Calu3 (cell line): ENCODE data around the gene IMMP2L. TPM values are rescaled to one million over a fixed set of nuclear protein-coding genes. Genes with fewer than 3 reads are reported as not detected.

Experiments
- BruUV-seq: library from RNA; stranded (reverse); fragments of 400-500 nt; replicated peaks from 2 replicates; lab custom pipeline; 2021; lab: Mats Ljungman, UMichigan
- CTCF ChIA-PET: fragments of 300-600 bp; sonication (Branson Sonifier 250); formaldehyde crosslinking; loops from one replicate; lab custom pipeline; 2022; ENCODE audit warnings: antibody characterized with exemption; lab: Charles Lee
- DNase-seq: peaks from one replicate; pipeline ENCODE4 v3.0.0; 2022
- H3K27ac Mint-ChIP-seq: one replicate; pipeline ENCODE4 v1.8.0; 2022; ENCODE audit warnings: mixed read lengths; ENCODE audit not compliant: unreplicated experiment
- H3K27me3 Mint-ChIP-seq: one replicate; pipeline ENCODE4 v1.8.0; 2022; ENCODE audit warnings: mixed read lengths; ENCODE audit not compliant: unreplicated experiment
- H3K36me3 Mint-ChIP-seq: one replicate; pipeline ENCODE4 v1.8.0; 2022; ENCODE audit warnings: mild to moderate bottlenecking, moderate library complexity, mixed read lengths; ENCODE audit not compliant: insufficient read depth, unreplicated experiment
- H3K4me1 Mint-ChIP-seq: one replicate; pipeline ENCODE4 v1.8.0; 2022; ENCODE audit warnings: mild to moderate bottlenecking, low read depth, mixed read lengths; ENCODE audit not compliant: unreplicated experiment
- H3K4me3 Mint-ChIP-seq: one replicate; pipeline ENCODE4 v1.8.0; 2022; ENCODE audit warnings: mild to moderate bottlenecking, low read depth, moderate library complexity, mixed read lengths; ENCODE audit not compliant: unreplicated experiment
- H3K9me3 Mint-ChIP-seq: one replicate; pipeline ENCODE4 v1.8.0; 2022; ENCODE audit warnings: low read depth, mixed read lengths; ENCODE audit not compliant: unreplicated experiment
- CTCF ChIP-seq: fragments of 200-600 bp; IDR thresholded peaks from one replicate; pipeline ENCODE4 v1.8.0; 2022; ENCODE audit warnings: antibody characterized with exemption; ENCODE audit not compliant: unreplicated experiment
- intact Hi-C: fragments of 100-400 bp; cut with micrococcal nuclease; formaldehyde crosslinking; loops from one replicate; pipeline ENCODE4 v1.10.0; 2022; ENCODE audit not compliant: unreplicated experiment
- total RNA-seq: library from RNA; stranded (reverse); gene quantifications from 2 replicates; pipeline ENCODE4 v1.2.3, GENCODE V29; 2022

Gene IMMP2L
- total RNA-seq, 1 experiment from 2014 or later: 28.6 TPM

- no peak for DNase-seq
- Mint-ChIP-seq H3K36me3 (no peaks in the 10 kb centered on the region), H3K9me3 (no peaks in the 10 kb centered on the region), H3K4me3 (no peak overlapping the region), H3K27ac (no peak overlapping the region), H3K27me3 (no peaks in the 10 kb centered on the region), H3K4me1 (no peaks in the 10 kb centered on the region)
- no peak for TF ChIP-seq CTCF
- no TSS peak for BruUV-seq
- CTCF ChIA-PET: no interaction called here
- intact Hi-C loops: no loop called here
These were observed 578.4 kb downstream of the IMMP2L start for GRCh38 chr7:110983822-110984456.

GRCh38 chr7:110977127-110977737 lies 585.1 kb downstream of the IMMP2L start:
- H3K4me3 Mint-ChIP-seq: no peak overlapping the region
- H3K27ac Mint-ChIP-seq: no peak overlapping the region
- no peak for DNase-seq
- intact Hi-C loops: no loop called here
- TF ChIP-seq CTCF: no peak
- no peaks in the 10 kb centered on the region for H3K9me3 Mint-ChIP-seq
- H3K36me3 Mint-ChIP-seq: no peaks in the 10 kb centered on the region
- H3K4me1 Mint-ChIP-seq: peaks cover 10% of the 10 kb centered on the region
- H3K27me3 Mint-ChIP-seq: no peaks in the 10 kb centered on the region
- CTCF ChIA-PET: interaction anchor here (0.7 kb wide), 2 partner anchors 59 to 194 kb away, joined by 3 to 10 read pairs; no protein-coding TSS in a partner anchor
- BruUV-seq: no TSS peak

GRCh38 chr7:110975486-110975885 lies 586.8 kb downstream of the IMMP2L start:
- Mint-ChIP-seq H3K4me3 (no peak overlapping the region), H3K27ac (no peak overlapping the region), H3K27me3 (no peaks in the 10 kb centered on the region), H3K4me1 (peaks cover 12% of the 10 kb centered on the region), H3K9me3 (no peaks in the 10 kb centered on the region), H3K36me3 (no peaks in the 10 kb centered on the region)
- no TSS peak for BruUV-seq
- no peak for DNase-seq
- CTCF ChIA-PET: no interaction called here
- no peak for TF ChIP-seq CTCF
- intact Hi-C loops: no loop called here

GRCh38 chr7:110974441-110974840 lies 587.9 kb downstream of the IMMP2L start:
- Mint-ChIP-seq H3K4me1 (peaks cover 12% of the 10 kb centered on the region), H3K27ac (no peak overlapping the region), H3K4me3 (no peak overlapping the region), H3K27me3 (no peaks in the 10 kb centered on the region), H3K9me3 (no peaks in the 10 kb centered on the region), H3K36me3 (no peaks in the 10 kb centered on the region)
- no TSS peak for BruUV-seq
- DNase-seq: no peak
- CTCF ChIA-PET: no interaction called here
- intact Hi-C loops: no loop called here
- no peak for TF ChIP-seq CTCF
